ENCODE data around the gene APOC3.

GRCh38 chr11:116875194-116875593 lies 45.5 kb downstream of the APOC3 start:
- TF ChIP-seq CTCF (IDR thresholded peaks at IDR 0.05) (no peak), POLR2A (IDR thresholded peaks at IDR 0.05) (no peak)

All from body of pancreas (tissue), 4 donors.